HCT116 (cell line): ENCODE data around the gene IL1RAPL2. TPM values are rescaled to one million over a fixed set of nuclear protein-coding genes. Genes with fewer than 3 reads are reported as not detected.

ENCODE experiments used
- ATAC-seq: fragments of 200-7000 bp; cut with Tn5 transposase; 2 replicates; pipeline ENCODE4 v1.9.1; 2020; ENCODE audit warnings: mild to moderate bottlenecking, moderate library complexity
- BruUV-seq: library from RNA; stranded (reverse); fragments of 400-500 nt; replicated peaks from 2 replicates; lab custom pipeline; 2021; lab: Mats Ljungman, UMichigan
- CTCF ChIA-PET: fragments of 300-600 bp; sonication (Branson Sonifier 250); formaldehyde crosslinking; loops from one replicate; lab custom pipeline; 2021; ENCODE audit warnings: antibody characterized with exemption; lab: Charles Lee
- POLR2A ChIA-PET: fragments of 300-600, 350-600 bp; sonication (Branson Sonifier 250); formaldehyde crosslinking; loops from one replicate; lab custom pipeline; 2021; ENCODE audit warnings: antibody characterized with exemption; lab: Charles Lee
- RAD21 ChIA-PET, 2 experiments: fragments of 300-600 bp; sonication (Branson Sonifier 250); formaldehyde crosslinking; loops; one replicate each; lab custom pipeline; 2023; ENCODE audit warnings: low total read pairs in 2 of 2; ENCODE audit not compliant: uncharacterized antibody in 2 of 2, unreplicated experiment in 2 of 2, low non-redundant PET in 1 of 2; lab: Charles Lee
- DNase-seq: peaks from one replicate; pipeline ENCODE4 v3.0.0-alpha.2; 2010; ENCODE audit warnings: low read depth, low spot score
- H2AFZ ChIP-seq: fragments of 200-600 bp; shearing (Covaris generic), sonication (generic); 2 replicates; pipeline ENCODE4 v1.6.1; 2017; ENCODE audit warnings: low read depth, mixed run types, mixed read lengths, antibody characterized with exemption, low read length; ENCODE audit not compliant: poor library complexity, severe bottlenecking
- H3K27ac ChIP-seq: 2 replicates; pipeline ENCODE4 v1.5.1; 2012; ENCODE audit warnings: low read depth, low read length
- H3K27me3 ChIP-seq: fragments of 200-600 bp; sonication (generic); 2 replicates; pipeline ENCODE4 v1.6.1; 2016; ENCODE audit warnings: mixed run types, low read length, mixed read lengths; ENCODE audit not compliant: insufficient read depth
- H3K36me3 ChIP-seq, 2 experiments: fragments of 200-500 bp in 1 of 2; fragments of 200-600 bp in 1 of 2; sonication (Bioruptor generic) in 1 of 2; sonication (generic) in 1 of 2; 2 replicates each; pipeline versions ENCODE4 v1.5.1 to v1.6.1; 2014 to 2016; ENCODE audit warnings: low read length in 2 of 2, inconsistent platforms in 1 of 2, mixed read lengths in 1 of 2, mixed run types in 1 of 2; ENCODE audit not compliant: insufficient read depth in 2 of 2, control insufficient read depth in 1 of 2
- H3K4me1 ChIP-seq, 2 experiments: fragments of 200-600 bp in 1 of 2; sonication (generic) in 1 of 2; 2 replicates each; pipeline versions ENCODE4 v1.5.1 to v1.6.1; 2012 to 2017; ENCODE audit warnings: low read length in 2 of 2, inconsistent platforms in 1 of 2, mild to moderate bottlenecking in 1 of 2, mixed read lengths in 1 of 2, mixed run types in 1 of 2, moderate library complexity in 1 of 2; ENCODE audit not compliant: insufficient read depth in 2 of 2, control insufficient read depth in 1 of 2
- H3K4me2 ChIP-seq: fragments of 200-600 bp; sonication (generic); 2 replicates; pipeline ENCODE4 v1.6.1; 2017; ENCODE audit warnings: mixed run types, low read length, mixed read lengths
- H3K4me3 ChIP-seq, 2 experiments: fragments of 200-600 bp in 1 of 2; sonication (generic) in 1 of 2; replicated peaks in 1 of 2; 2 replicates each; pipeline ENCODE4 v1.5.1; 2011 to 2016; ENCODE audit warnings: low read length in 2 of 2, control low read depth in 1 of 2, low read depth in 1 of 2, mild to moderate bottlenecking in 1 of 2, mixed read lengths in 1 of 2, mixed run types in 1 of 2
- H3K79me2 ChIP-seq: fragments of 200-600 bp; sonication (generic); 2 replicates; pipeline ENCODE4 v1.6.1; 2017; ENCODE audit warnings: mild to moderate bottlenecking, mixed run types, low read length, moderate library complexity, mixed read lengths; ENCODE audit not compliant: insufficient read depth
- H3K9ac ChIP-seq: fragments of 200-600 bp; sonication (generic); 2 replicates; pipeline ENCODE4 v1.6.1; 2016; ENCODE audit warnings: low read length, mixed read lengths
- H3K9me2 ChIP-seq: fragments of 200-600 bp; sonication (generic), shearing (Covaris generic); 2 replicates; pipeline ENCODE4 v1.6.1; 2017; ENCODE audit warnings: mixed run types, mild to moderate bottlenecking, moderate library complexity; ENCODE audit not compliant: insufficient read depth
- H3K9me3 ChIP-seq, 2 experiments: fragments of 200-500 bp in 1 of 2; fragments of 200-600 bp in 1 of 2; sonication (Bioruptor generic) in 1 of 2; sonication (generic) in 1 of 2; 2 replicates each; pipeline ENCODE4 v1.6.1; 2014 to 2017; ENCODE audit warnings: low read length in 2 of 2, mixed read lengths in 2 of 2, inconsistent platforms in 1 of 2, low read depth in 1 of 2, mild to moderate bottlenecking in 1 of 2, mixed run types in 1 of 2, moderate library complexity in 1 of 2; ENCODE audit not compliant: control insufficient read depth in 1 of 2, insufficient read depth in 1 of 2
- H4K20me1 ChIP-seq: fragments of 200-600 bp; sonication (generic), shearing (Covaris generic); 2 replicates; pipeline ENCODE4 v1.6.1; 2017; ENCODE audit warnings: mixed run types, mild to moderate bottlenecking, moderate library complexity; ENCODE audit not compliant: insufficient read depth
- CTCF ChIP-seq, 3 experiments: fragments of 200-600 bp in 1 of 3; sonication (generic) in 1 of 3; IDR thresholded peaks in 2 of 3; conservative IDR thresholded peaks in 1 of 3; 2 replicates each; pipeline ENCODE4 v1.5.1; 2012 to 2017; ENCODE audit warnings: low read depth in 2 of 3, low read length in 2 of 3, antibody characterized with exemption in 1 of 3, borderline replicate concordance in 1 of 3, control low read depth in 1 of 3, mild to moderate bottlenecking in 1 of 3, mixed read lengths in 1 of 3, mixed run types in 1 of 3, moderate library complexity in 1 of 3; ENCODE audit not compliant: insufficient read depth in 1 of 3
- ELF1 ChIP-seq: IDR thresholded peaks from 2 replicates; pipeline ENCODE4 v1.6.1; 2012; ENCODE audit warnings: low read depth, borderline replicate concordance
- EZH2 ChIP-seq: fragments of 200-600 bp; sonication (generic); IDR thresholded peaks from 2 replicates; pipeline ENCODE4 v1.6.1; 2017; ENCODE audit warnings: antibody characterized with exemption, mixed run types
- EZH2phosphoT487 ChIP-seq: fragments of 200-600 bp; IDR thresholded peaks from 2 replicates; pipeline ENCODE4 v1.6.1; 2018; ENCODE audit warnings: antibody characterized with exemption, borderline replicate concordance
- JUND ChIP-seq: IDR thresholded peaks from 2 replicates; pipeline ENCODE4 v1.6.1; 2012
- MAX ChIP-seq: IDR thresholded peaks from 2 replicates; pipeline ENCODE4 v1.6.1; 2012
- POLR2A ChIP-seq: IDR thresholded peaks from 2 replicates; pipeline ENCODE4 v1.7.0; 2011; ENCODE audit warnings: borderline replicate concordance; ENCODE audit not compliant: insufficient read depth, insufficient read length; ENCODE audit errors: extremely low read depth
- POLR2AphosphoS5 ChIP-seq: IDR thresholded peaks from 2 replicates; pipeline ENCODE4 v1.6.1; 2011; ENCODE audit warnings: mild to moderate bottlenecking, low read depth, low read length, moderate library complexity
- RAD21 ChIP-seq: IDR thresholded peaks from 2 replicates; pipeline ENCODE4 v1.6.1; 2012; ENCODE audit warnings: low read depth, mild to moderate bottlenecking
- YY1 ChIP-seq: IDR thresholded peaks from 2 replicates; pipeline ENCODE4 v1.6.1; 2011; ENCODE audit warnings: low read length, low read depth, moderate library complexity, mild to moderate bottlenecking; ENCODE audit not compliant: insufficient replicate concordance; ENCODE audit errors: extremely low read depth
- ZFX ChIP-seq: fragments of 450-650 bp; IDR thresholded peaks from 2 replicates; pipeline ENCODE4 v1.6.1; 2017
- ZNF274 ChIP-seq: fragments of 200-500 bp; sonication (Bioruptor generic); IDR thresholded peaks from 2 replicates; pipeline ENCODE4 v1.6.1; 2014; ENCODE audit warnings: mild to moderate bottlenecking, low read depth, low read length, inconsistent platforms
- intact Hi-C: fragments of 100-400 bp; cut with micrococcal nuclease; formaldehyde crosslinking; loops from 2 replicates; pipeline ENCODE4 v1.10.0; 2022
- total RNA-seq: library from RNA; stranded (reverse); gene quantifications from one replicate; pipeline ENCODE4 v1.2.1, GENCODE V29; 2021; ENCODE audit not compliant: unreplicated experiment

Gene IL1RAPL2
- total RNA-seq, 1 experiment from 2014 or later, result not detected

- Histone ChIP-seq H3K9ac (no peak overlapping the region), H3K36me3 (no peaks in the 10 kb centered on the region), H3K27ac (no peak overlapping the region), H3K9me3 (no peaks in the 10 kb centered on the region), H3K4me3 (no peak overlapping the region), H3K4me1 (no peaks in the 10 kb centered on the region), H2AFZ (no peak overlapping the region), H3K79me2 (no peaks in the 10 kb centered on the region), H3K4me2 (no peak overlapping the region), H3K9me2 (no peaks in the 10 kb centered on the region), H3K27me3 (no peaks in the 10 kb centered on the region), H4K20me1 (no peaks in the 10 kb centered on the region)
- ChIA-PET RAD21 (no interaction called here), POLR2A (no interaction called here), CTCF (no interaction called here)
- DNase-seq (no peak), ATAC-seq (no peak)
- no TSS peak for BruUV-seq
- intact Hi-C loops, result no loop called here
- TF ChIP-seq ZNF274 (no peak), RAD21 (no peak), CTCF (IDR thresholded peaks at IDR 0.05 in 2 of 3, conservative IDR thresholded peaks at IDR 0.05 in 1 of 3; ENCODE audit: borderline replicate concordance in 1 of 3, insufficient read depth in 1 of 3, low read depth in 2 of 3, low read length in 2 of 3) (no peak), JUND (no peak), POLR2AphosphoS5 (no peak), ELF1 (no peak), POLR2A (no peak), EZH2phosphoT487 (no peak), ZFX (no peak), MAX (no peak), YY1 (no peak), EZH2 (no peak)
Observed at GRCh38 chrX:105317117-105317516, 751.1 kb downstream of the IL1RAPL2 start.
